Stimulated activated naive B cell treated with anti-CD40 and anti-IgM and Interleukin-4, amounts not matched to agents 10 μg/mL and 1 μg/mL and 100 μg/mL, for 72 hours (primary cell): Measurements from ENCODE around the gene SLC4A2.

Experiments used
- ATAC-seq, 2 donors: fragments of 150-1000 bp; cut with Tn5 transposase; replicated peaks; 2 replicates each; pipeline ENCODE4 v1.10.0; 2021; ENCODE audit warnings: moderate library complexity in 1 of 2
- DNase-seq: peaks from one replicate; pipeline ENCODE4 v3.0.0; 2021
- H3K27ac Mint-ChIP-seq: one replicate; pipeline ENCODE4 v1.8.0; 2022; ENCODE audit warnings: mild to moderate bottlenecking, mixed read lengths
- H3K27me3 Mint-ChIP-seq, 2 donors: one replicate each; pipeline ENCODE4 v1.8.0; 2022; ENCODE audit warnings: mixed read lengths in 2 of 2
- H3K36me3 Mint-ChIP-seq, 2 donors: one replicate each; pipeline ENCODE4 v1.8.0; 2022; ENCODE audit warnings: mixed read lengths in 2 of 2, mild to moderate bottlenecking in 1 of 2
- H3K4me1 Mint-ChIP-seq, 2 donors: one replicate each; pipeline ENCODE4 v1.8.0; 2022; ENCODE audit warnings: mixed read lengths in 2 of 2, mild to moderate bottlenecking in 1 of 2
- H3K4me3 Mint-ChIP-seq, 2 donors: one replicate each; pipeline ENCODE4 v1.8.0; 2022; ENCODE audit warnings: mild to moderate bottlenecking in 2 of 2, mixed read lengths in 2 of 2, moderate library complexity in 1 of 2
- H3K9me3 Mint-ChIP-seq, 2 donors: one replicate each; pipeline ENCODE4 v1.8.0; 2022; ENCODE audit warnings: mixed read lengths in 2 of 2, mild to moderate bottlenecking in 1 of 2

SLC4A2 gene

GRCh38 chr7:151104411-151105235 lies 45.2 kb downstream of the SLC4A2 start:
- no peaks in the 10 kb centered on the region for H3K9me3 Mint-ChIP-seq
- DNase-seq (no peak), ATAC-seq (no peak)
- H3K4me1 Mint-ChIP-seq, result no peaks in the 10 kb centered on the region
- peaks cover 18 to 21% of the 10 kb centered on the region in 2 donors for H3K27me3 Mint-ChIP-seq
- H3K36me3 Mint-ChIP-seq, result no peaks in the 10 kb centered on the region
- H3K27ac Mint-ChIP-seq, result no peak overlapping the region
- H3K4me3 Mint-ChIP-seq, result no peak overlapping the region

- Mint-ChIP-seq H3K27me3 (peaks cover 34 to 49% of the 10 kb centered on the region in 2 donors), H3K36me3 (no peaks in the 10 kb centered on the region), H3K4me1 (no peaks in the 10 kb centered on the region), H3K27ac (no peak overlapping the region), H3K9me3 (no peaks in the 10 kb centered on the region), H3K4me3 (no peak overlapping the region)
- DNase-seq (no peak), ATAC-seq (no peak)
Observed at GRCh38 chr7:151107882-151108281, 48.5 kb downstream of the SLC4A2 start.

- Mint-ChIP-seq H3K36me3 (no peaks in the 10 kb centered on the region), H3K4me3 (no peak overlapping the region), H3K9me3 (no peaks in the 10 kb centered on the region), H3K4me1 (no peaks in the 10 kb centered on the region), H3K27ac (no peak overlapping the region), H3K27me3 (peaks cover 36 to 54% of the 10 kb centered on the region in 2 donors)
- ATAC-seq (no peak), DNase-seq (no peak)
Observed at GRCh38 chr7:151109094-151110048, 50.0 kb downstream of the SLC4A2 start.

- ATAC-seq, result no peak
- Mint-ChIP-seq H3K27me3 (peaks cover 31 to 47% of the 10 kb centered on the region in 2 donors), H3K4me3 (no peak overlapping the region), H3K9me3 (no peaks in the 10 kb centered on the region), H3K27ac (no peak overlapping the region), H3K36me3 (no peaks in the 10 kb centered on the region), H3K4me1 (no peaks in the 10 kb centered on the region)
- no peak for DNase-seq
Observed at GRCh38 chr7:151110236-151110940, 51.0 kb downstream of the SLC4A2 start.

GRCh38 chr7:151110941-151111645 lies 51.7 kb downstream of the SLC4A2 start:
- H3K9me3 Mint-ChIP-seq, result no peaks in the 10 kb centered on the region
- H3K4me1 Mint-ChIP-seq, result no peaks in the 10 kb centered on the region
- peak; percentile 89 to 90 for ATAC-seq
- no peak overlapping the region for H3K27ac Mint-ChIP-seq
- H3K4me3 Mint-ChIP-seq, result no peak overlapping the region
- peaks cover 32 to 53% of the 10 kb centered on the region in 2 donors for H3K27me3 Mint-ChIP-seq
- H3K36me3 Mint-ChIP-seq, result no peaks in the 10 kb centered on the region
- peak; percentile 62 for DNase-seq

- H3K9me3 Mint-ChIP-seq, result no peaks in the 10 kb centered on the region
- H3K36me3 Mint-ChIP-seq, result no peaks in the 10 kb centered on the region
- ATAC-seq (no peak), DNase-seq (no peak)
- peak overlapping the region in 1 of 2 donors; percentile 6 for H3K4me3 Mint-ChIP-seq
- no peak overlapping the region for H3K27ac Mint-ChIP-seq
- peaks cover 0 to under 1% of the 10 kb centered on the region in 2 donors for H3K4me1 Mint-ChIP-seq
- H3K27me3 Mint-ChIP-seq, result peaks cover 38 to 60% of the 10 kb centered on the region in 2 donors
Observed at GRCh38 chr7:151113344-151114150, 54.2 kb downstream of the SLC4A2 start.

GRCh38 chr7:151114151-151115090 lies 55.0 kb downstream of the SLC4A2 start:
- no peaks in the 10 kb centered on the region for H3K36me3 Mint-ChIP-seq
- no peaks in the 10 kb centered on the region for H3K9me3 Mint-ChIP-seq
- no peak overlapping the region for H3K27ac Mint-ChIP-seq
- H3K27me3 Mint-ChIP-seq, result peaks cover 42 to 60% of the 10 kb centered on the region in 2 donors
- ATAC-seq, result no peak
- peaks cover 0 to 2% of the 10 kb centered on the region in 2 donors for H3K4me1 Mint-ChIP-seq
- no peak overlapping the region for H3K4me3 Mint-ChIP-seq
- DNase-seq, result no peak

- no peaks in the 10 kb centered on the region for H3K9me3 Mint-ChIP-seq
- H3K4me1 Mint-ChIP-seq, result peaks cover 0 to 2% of the 10 kb centered on the region in 2 donors
- ATAC-seq, result peak; percentile 29 to 50
- no peak overlapping the region for H3K27ac Mint-ChIP-seq
- H3K36me3 Mint-ChIP-seq, result no peaks in the 10 kb centered on the region
- H3K27me3 Mint-ChIP-seq, result peaks cover 39 to 52% of the 10 kb centered on the region in 2 donors
- no peak for DNase-seq
- no peak overlapping the region for H3K4me3 Mint-ChIP-seq
Observed at GRCh38 chr7:151115121-151115835, 55.9 kb downstream of the SLC4A2 start.

GRCh38 chr7:151115836-151116418 lies 56.5 kb downstream of the SLC4A2 start:
- peaks cover 33 to 47% of the 10 kb centered on the region in 2 donors for H3K27me3 Mint-ChIP-seq
- DNase-seq (no peak), ATAC-seq (no peak)
- H3K4me3 Mint-ChIP-seq, result no peak overlapping the region
- no peaks in the 10 kb centered on the region for H3K9me3 Mint-ChIP-seq
- H3K4me1 Mint-ChIP-seq, result peaks cover 0 to 2% of the 10 kb centered on the region in 2 donors
- H3K36me3 Mint-ChIP-seq, result no peaks in the 10 kb centered on the region
- no peak overlapping the region for H3K27ac Mint-ChIP-seq

GRCh38 chr7:151116603-151117440 lies 57.4 kb downstream of the SLC4A2 start:
- Mint-ChIP-seq H3K9me3 (no peaks in the 10 kb centered on the region), H3K27ac (no peak overlapping the region), H3K36me3 (peaks cover 4 to 5% of the 10 kb centered on the region in 2 donors), H3K4me3 (no peak overlapping the region), H3K4me1 (peaks cover 0 to 2% of the 10 kb centered on the region in 2 donors), H3K27me3 (peaks cover 32 to 41% of the 10 kb centered on the region in 2 donors)
- no peak for DNase-seq
- no peak for ATAC-seq

- DNase-seq, result no peak
- peaks cover 24 to 34% of the 10 kb centered on the region in 2 donors for H3K27me3 Mint-ChIP-seq
- H3K27ac Mint-ChIP-seq, result no peak overlapping the region
- no peak for ATAC-seq
- H3K36me3 Mint-ChIP-seq, result peaks cover 5% of the 10 kb centered on the region in 2 donors
- peaks cover 0 to 2% of the 10 kb centered on the region in 2 donors for H3K4me1 Mint-ChIP-seq
- H3K4me3 Mint-ChIP-seq, result no peak overlapping the region
- H3K9me3 Mint-ChIP-seq, result no peaks in the 10 kb centered on the region
Observed at GRCh38 chr7:151117565-151117964, 58.2 kb downstream of the SLC4A2 start.
